ENCODE measurements around the gene IAH1.

Gene IAH1

GRCh38 chr2:9524291-9524690 is 49.9 kb downstream of the IAH1 start:
- no peak overlapping the region for H3K27ac ChIP-seq
- no peak for DNase-seq (ENCODE audit: low read depth, low spot score)

- H3K27ac ChIP-seq, result no peak overlapping the region
Measured at GRCh38 chr2:9525266-9525665, 50.9 kb downstream of the IAH1 start.

GRCh38 chr2:9527995-9528787 is 53.8 kb downstream of the IAH1 start:
- H3K27ac ChIP-seq, result no peak overlapping the region
- no peak for DNase-seq (ENCODE audit: low read depth, low spot score)

More at GRCh38 chr2:9525266-9525665, 50.9 kb downstream of the IAH1 start:
- DNase-seq (ENCODE audit: low read depth, low spot score), result no peak

GRCh38 chr2:9532421-9532820 is 58.1 kb downstream of the IAH1 start:
- H3K27ac ChIP-seq, result no peak overlapping the region
- no peak for DNase-seq (ENCODE audit: low read depth, low spot score)

GRCh38 chr2:9533663-9534062 is 59.3 kb downstream of the IAH1 start:
- no peak for DNase-seq (ENCODE audit: low read depth, low spot score)

GRCh38 chr2:9535177-9535576 is 60.8 kb downstream of the IAH1 start:
- H3K27ac ChIP-seq, result no peak overlapping the region
- DNase-seq (ENCODE audit: low read depth, low spot score), result no peak

More at GRCh38 chr2:9533663-9534062, 59.3 kb downstream of the IAH1 start:
- H3K27ac ChIP-seq, result no peak overlapping the region

GRCh38 chr2:9536504-9536903 is 62.2 kb downstream of the IAH1 start:
- DNase-seq (ENCODE audit: low read depth, low spot score), result no peak

GRCh38 chr2:9538000-9538507 is 63.7 kb downstream of the IAH1 start:
- no peak for DNase-seq (ENCODE audit: low read depth, low spot score)
- no peak overlapping the region for H3K27ac ChIP-seq

More at GRCh38 chr2:9536504-9536903, 62.2 kb downstream of the IAH1 start:
- no peak overlapping the region for H3K27ac ChIP-seq
